ENCODE results near the gene SUPT20H.

The SUPT20H gene

DNA sequence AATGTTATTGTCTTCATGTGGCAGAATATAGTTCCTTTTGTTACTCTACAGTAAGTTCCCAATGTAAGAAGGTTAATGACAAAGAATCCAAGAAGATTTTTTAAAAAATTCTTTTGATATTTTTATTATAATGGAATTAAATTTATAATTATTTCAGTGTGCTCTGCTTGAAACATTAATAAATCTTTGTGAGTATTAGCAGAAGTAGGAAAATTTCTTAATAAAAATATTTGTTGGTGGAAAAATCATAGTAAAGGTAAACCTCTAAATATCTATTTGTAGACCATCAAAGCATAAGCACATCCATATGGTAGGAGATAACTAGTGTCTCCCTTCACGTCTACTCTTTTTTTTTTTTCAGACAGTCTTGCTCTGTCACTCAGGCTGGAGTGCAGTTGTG lies 41.7 kb upstream of the SUPT20H start:
- H3K27ac ChIP-seq, result no peak overlapping the region
- TF ChIP-seq, protein P1, sequence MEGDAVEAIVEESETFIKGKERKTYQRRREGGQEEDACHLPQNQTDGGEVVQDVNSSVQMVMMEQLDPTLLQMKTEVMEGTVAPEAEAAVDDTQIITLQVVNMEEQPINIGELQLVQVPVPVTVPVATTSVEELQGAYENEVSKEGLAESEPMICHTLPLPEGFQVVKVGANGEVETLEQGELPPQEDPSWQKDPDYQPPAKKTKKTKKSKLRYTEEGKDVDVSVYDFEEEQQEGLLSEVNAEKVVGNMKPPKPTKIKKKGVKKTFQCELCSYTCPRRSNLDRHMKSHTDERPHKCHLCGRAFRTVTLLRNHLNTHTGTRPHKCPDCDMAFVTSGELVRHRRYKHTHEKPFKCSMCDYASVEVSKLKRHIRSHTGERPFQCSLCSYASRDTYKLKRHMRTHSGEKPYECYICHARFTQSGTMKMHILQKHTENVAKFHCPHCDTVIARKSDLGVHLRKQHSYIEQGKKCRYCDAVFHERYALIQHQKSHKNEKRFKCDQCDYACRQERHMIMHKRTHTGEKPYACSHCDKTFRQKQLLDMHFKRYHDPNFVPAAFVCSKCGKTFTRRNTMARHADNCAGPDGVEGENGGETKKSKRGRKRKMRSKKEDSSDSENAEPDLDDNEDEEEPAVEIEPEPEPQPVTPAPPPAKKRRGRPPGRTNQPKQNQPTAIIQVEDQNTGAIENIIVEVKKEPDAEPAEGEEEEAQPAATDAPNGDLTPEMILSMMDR (conservative IDR thresholded peaks at IDR 0.05), result no peak

- no peak overlapping the region for H3K27ac ChIP-seq
- TF ChIP-seq, protein P1 (conservative IDR thresholded peaks at IDR 0.05), result no peak
Measured at GRCh38 chr13:37100731-37101130, 41.2 kb upstream of the SUPT20H start.

DNA sequence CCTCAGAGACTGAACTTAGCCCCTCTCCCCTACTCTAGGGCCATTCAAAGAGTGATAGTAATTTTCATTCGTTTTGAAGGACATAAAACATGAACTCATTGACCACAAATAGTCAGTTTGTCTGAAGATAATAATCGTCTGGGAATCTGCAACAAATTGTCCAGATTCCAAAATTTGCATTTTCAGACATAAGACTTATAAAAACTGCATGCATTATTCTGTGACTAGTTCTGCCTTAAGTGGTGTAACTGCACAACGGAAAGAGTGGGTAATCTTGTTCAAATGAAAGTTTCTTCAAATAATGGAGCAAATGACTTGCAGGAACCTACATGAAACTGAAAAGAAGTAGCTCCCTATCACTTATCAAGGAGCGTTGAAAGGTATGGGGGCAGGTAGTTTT lies 37.6 kb upstream of the SUPT20H start:
- TF ChIP-seq, protein P1 (conservative IDR thresholded peaks at IDR 0.05), result no peak
- no peak overlapping the region for H3K27ac ChIP-seq

DNA sequence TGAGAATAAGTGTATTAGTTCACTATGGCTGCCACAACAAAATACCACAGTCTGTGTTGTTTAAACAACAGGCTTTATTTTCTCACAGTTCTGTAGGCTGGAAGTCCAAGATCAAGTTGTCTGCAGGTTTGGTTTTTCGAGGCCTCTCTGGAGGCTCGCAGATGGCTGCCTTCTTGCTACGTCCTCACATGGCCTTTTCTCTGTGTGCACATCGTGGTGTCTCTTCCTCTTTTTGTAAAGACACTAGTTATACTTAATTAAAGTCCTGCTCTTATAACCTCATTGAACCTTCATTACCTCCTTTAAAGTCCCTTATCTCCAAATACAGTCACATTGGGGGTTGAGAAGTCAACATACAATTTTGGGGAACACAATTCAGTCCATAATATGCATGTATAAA lies 35.4 kb upstream of the SUPT20H start:
- TF ChIP-seq, protein P1 (conservative IDR thresholded peaks at IDR 0.05), result no peak
- no peak overlapping the region for H3K27ac ChIP-seq

DNA sequence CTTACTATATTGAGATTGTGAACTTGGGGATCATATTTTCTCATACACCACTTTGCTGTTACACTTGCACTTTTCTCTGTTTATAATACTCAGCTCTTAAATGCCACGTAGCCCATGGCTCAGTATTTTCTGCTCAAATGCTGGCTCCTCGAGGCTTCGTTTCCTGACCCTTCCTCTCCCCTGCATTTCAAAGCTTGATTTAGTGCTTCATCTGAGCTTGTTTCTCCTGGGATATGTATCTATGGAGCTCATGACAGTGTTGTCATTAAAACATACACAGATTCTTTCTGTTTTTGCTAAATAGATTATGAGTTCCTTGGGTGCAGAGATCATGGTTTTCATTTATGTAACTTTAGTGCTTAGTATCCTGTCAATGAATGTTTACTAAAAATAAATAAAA lies 34.6 kb upstream of the SUPT20H start:
- no peak overlapping the region for H3K27ac ChIP-seq
- TF ChIP-seq, protein P1 (conservative IDR thresholded peaks at IDR 0.05), result no peak

- H3K27ac ChIP-seq, result no peak overlapping the region
- TF ChIP-seq, protein P1 (conservative IDR thresholded peaks at IDR 0.05), result no peak
Measured at GRCh38 chr13:37091835-37092234, 32.3 kb upstream of the SUPT20H start.

DNA sequence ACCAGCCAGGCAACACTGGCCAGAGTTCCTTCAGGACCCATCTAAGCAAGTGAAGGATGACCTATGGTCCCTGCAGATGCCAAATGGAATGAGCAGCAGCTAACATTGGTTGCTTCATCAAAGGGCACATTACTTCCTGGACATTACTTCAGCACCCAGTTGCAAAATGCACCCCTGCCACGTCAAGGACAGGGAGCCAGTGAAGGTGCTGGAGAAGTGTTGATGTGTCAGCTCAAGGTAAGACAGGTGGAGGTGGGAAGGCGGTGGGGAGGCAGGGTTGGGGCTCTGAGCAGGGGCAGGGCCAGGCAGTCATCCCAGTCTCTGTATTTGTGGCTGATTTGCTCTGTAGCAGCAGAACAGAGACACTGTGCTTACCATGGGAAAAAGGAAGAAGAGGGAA lies 31.4 kb upstream of the SUPT20H start:
- no peak overlapping the region for H3K27ac ChIP-seq
- TF ChIP-seq, protein P1 (conservative IDR thresholded peaks at IDR 0.05), result no peak

GRCh38 chr13:37089495-37089894 lies 30.0 kb upstream of the SUPT20H start:
- H3K27ac ChIP-seq, result no peak overlapping the region
- TF ChIP-seq, protein P1 (conservative IDR thresholded peaks at IDR 0.05), result no peak

Measured in VCaP (cell line).